CD1c-positive myeloid dendritic cell (primary cell): ENCODE measurements around the gene GSX2.
"Not testable (repeated sequence)": the region's sequence is repeated elsewhere in the genome, so short reads cannot be mapped to it uniquely, and the experiment has no call there.

Experiments used
- DNase-seq: peaks from one replicate; pipeline ENCODE4 v3.0.0-alpha.2; 2016; ENCODE audit errors: extremely low spot score

GSX2 gene

DNA sequence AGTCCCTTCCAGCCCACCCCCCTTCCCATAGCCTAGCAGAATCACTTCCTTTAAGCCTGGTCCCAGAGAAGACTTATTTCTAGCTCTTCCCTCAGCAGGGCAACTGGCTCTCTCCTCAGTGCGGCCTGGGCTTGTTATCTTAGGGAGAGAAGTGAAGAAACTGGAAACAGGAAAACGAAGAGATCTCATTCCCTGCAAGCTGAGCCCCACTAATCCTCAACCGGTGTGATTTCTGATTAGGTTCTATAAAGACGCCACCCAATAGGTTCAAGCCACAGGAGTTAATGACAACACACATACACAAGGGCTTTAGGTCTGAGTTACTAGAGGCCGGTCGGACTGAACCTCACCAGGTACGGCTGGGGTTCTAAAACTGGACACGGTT lies 3.2 kb downstream of the GSX2 start:
- DNase-seq = no peak

DNA sequence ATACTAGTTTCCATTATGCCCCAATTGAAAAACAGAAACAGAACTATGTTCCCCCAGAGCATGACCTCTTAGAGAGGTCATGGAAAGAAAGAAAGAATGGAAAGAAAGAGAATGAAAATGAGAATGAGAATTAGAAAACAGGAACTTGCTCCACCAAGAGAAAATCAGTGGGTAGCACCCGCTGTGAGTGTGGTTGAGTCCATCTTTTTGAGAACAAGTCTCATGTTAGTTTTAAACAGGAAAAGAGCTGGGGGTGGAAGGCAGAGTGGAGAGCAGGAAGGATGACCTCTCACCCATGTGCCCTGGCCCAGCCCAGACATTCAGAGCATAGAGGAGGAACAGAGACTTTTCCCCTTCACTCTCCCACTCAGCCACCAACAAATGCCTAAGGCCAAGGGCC lies 4.9 kb downstream of the GSX2 start:
- peak; percentile 77 for DNase-seq

DNA sequence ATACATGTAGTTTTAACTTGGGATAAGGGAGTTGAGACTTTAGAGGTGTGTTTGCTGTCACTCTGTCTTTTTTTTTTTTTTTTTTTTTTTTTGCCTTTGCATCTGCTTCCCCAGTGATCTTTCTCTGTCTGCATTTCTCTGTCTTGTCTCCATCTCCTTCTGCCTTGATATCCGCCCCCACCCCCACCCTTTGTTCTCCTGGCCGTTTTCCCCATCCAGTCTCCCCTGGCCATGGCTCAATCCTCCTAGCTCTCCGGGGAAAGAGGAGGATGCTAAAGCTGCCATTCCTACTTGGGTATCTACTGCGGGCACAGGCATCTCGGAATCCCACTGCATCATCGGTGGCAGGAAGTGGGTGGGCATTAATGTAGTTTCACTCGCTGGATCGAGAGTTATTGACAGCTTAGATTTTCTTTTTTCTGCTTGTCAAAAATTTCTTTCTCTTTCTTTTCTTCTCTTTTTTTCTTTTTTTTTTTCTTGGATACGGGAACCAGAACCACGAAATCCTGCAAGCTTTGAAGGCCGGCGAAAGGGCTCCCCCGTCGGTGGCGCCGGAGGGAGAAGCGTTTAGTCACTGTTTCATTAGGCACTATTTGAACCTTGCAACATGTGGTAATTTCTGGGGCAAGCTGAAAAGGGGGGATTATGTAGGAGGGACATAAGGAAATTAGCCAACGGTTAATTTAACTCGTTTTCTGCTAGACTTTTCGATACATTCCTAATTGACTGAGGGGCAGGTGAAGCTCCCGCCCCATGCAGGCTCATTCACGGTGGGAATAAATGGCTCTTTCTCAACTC lies 8.2 kb downstream of the GSX2 start:
- peak; percentile 23 for DNase-seq

DNA sequence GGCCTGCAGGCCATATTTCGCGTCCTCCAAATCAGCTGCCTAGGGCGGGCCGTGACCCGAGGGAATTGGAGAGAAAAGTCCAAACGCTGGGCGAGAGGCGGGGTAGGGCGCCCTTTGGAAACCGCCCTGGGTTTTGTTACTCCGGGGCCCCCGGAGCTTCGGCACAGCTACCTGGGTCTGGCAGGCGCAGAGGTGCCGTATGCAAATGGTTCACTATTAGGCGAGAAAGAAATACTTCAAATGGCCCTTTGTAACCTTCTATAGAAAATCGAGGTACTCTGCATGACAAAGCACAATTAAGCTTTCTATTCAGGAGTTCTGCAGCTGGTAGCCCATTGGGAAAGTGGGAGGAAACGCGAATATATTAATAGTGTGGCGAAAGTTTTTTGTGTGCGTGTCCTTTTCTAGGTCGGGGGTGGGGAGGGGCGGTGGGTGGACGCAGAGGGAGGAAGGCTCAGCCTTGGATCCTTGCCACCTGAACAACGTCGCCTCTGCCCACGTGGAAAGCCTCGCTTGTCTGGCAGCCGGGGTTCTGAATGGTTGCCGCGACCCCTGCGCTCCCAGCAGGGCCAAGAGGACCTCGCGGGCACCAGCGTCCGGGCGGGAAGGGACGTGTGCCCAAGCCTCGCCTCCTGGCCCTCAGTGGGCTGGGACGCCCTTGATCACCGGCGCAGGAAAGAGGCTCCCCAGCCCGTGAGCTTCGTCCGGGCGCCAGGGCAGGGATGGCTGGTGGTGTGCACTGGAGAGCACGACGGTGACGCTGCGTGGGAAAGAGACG lies 9.5 kb downstream of the GSX2 start:
- no peak for DNase-seq

DNA sequence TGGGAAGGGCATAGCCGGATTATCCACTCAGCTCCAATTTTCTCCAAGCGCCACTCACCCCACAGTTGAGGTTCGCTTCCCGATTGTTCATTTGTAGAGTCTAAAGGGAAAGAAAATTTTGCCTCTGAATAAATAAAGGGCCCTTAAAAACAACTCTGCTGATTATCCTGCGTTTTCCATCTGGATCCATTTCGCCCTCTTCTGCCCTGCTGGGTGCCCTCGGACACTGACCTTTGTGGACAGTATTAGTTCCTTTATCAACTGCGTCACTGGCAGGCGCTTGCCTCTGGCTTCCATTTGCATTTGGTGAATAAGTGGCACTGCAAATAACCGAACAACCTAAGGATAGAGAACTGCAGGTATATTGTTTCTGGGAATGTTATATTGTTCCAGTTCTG lies 10.1 kb downstream of the GSX2 start:
- no peak for DNase-seq

DNA sequence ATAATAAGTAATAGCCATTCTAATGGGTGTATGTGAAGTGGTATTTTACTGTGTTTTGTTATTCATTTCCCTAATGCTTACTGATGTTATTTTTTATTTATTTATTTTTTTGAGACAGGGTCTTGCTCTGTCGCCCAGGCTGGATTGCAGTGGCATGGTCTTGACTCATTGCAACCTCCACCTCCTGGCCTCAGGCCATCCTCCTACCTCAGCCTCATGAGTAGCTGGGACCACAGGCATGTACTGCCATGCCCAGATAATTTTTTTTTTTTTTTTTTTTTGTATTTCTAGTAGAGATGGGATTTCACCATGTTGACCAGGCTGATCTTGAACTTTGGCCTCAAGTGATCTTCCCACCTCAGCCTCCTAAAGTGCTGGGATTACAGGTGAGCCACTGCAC lies 13.2 kb downstream of the GSX2 start:
- DNase-seq = not testable (repeated sequence)

DNA sequence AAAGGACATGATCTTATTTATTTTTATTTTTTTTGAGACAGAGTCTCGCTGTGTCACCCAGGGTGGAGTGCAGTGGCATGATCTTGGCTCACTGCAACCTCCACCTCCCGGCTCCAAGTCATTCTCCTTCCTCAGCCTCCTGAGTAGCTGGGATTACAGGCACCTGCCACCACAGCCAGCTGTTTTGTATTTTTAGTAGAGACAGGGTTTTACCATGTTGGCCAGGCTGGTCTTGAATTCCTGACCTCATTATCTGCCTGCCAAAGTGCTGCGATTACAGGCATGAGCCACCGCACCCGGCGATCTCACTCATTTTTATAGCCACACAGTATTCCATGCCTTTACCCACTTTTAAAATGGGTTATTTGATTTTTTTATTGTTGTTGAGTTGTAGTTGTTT lies 16.3 kb downstream of the GSX2 start:
- DNase-seq = not testable (repeated sequence)

DNA sequence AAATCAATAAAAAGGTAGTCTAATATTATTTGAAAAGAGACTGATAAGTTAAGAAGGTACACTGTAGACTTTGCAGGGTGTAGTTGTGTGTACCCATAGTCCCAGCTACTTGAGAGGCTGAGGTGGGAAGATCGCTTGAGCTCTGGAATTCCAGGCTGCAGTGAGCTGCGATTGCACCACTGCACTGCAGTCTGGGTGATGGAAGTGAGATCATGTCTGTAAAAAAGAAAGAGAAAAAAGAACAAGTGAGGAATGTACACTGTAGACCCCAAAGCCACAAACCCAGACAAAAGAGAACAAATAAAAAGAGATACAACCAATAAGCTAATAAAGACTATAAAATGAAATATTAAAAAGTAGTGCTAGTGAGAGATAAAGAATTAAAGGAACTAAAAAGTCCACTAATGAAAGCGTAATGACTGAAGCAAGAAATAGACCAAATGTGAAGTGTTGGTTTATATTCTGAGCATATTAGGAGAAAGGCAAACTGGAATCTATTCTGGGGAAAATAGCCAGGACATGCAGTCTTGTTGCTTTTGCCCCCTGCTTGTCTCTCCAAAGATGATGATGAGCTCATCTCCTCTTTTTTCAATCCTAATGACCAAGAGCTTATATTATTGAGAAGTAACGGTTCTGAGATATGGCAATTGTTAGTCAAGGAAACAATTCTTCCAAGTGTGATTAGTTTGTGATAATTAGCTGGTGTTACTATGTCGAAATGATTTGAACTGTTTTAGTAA lies 19.1 kb downstream of the GSX2 start:
- no peak for DNase-seq

DNA sequence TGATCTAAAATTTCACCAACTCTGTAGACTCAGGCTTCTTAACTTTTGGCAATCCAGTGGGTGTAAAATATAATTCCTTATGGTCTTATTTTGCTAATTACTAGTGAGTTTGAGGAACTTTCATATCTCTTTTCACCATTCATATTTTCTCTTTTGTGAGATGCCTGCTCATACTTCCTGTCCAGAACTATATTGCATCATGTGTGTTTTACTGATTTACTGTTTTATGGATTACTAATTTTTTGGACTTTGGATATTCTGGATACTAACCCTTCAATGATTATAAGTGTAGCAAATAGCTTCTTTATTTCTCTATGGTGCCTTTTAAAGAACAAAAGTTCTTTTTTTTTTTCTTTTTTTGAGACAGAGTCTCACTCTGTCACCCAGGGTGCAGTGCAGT lies 20.6 kb downstream of the GSX2 start:
- DNase-seq = no peak

DNA sequence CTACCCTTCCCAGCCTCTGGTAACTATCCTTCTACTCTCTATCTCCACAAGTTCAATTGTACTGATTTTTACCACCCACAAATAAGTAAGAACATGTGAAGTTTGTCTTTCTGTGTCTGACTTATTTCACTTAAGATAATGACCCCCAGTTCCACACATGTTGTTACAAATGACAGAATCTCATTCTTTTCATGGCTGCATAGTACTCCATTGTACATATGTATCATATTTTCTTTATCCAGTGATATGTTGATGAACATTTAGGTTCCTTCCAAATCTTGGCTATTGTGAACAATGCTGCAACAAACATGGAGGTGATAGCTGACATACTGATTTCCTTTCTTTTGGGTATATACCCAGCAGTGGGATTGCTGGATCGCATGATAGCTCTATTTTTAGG lies 27.7 kb downstream of the GSX2 start:
- no peak for DNase-seq

DNA sequence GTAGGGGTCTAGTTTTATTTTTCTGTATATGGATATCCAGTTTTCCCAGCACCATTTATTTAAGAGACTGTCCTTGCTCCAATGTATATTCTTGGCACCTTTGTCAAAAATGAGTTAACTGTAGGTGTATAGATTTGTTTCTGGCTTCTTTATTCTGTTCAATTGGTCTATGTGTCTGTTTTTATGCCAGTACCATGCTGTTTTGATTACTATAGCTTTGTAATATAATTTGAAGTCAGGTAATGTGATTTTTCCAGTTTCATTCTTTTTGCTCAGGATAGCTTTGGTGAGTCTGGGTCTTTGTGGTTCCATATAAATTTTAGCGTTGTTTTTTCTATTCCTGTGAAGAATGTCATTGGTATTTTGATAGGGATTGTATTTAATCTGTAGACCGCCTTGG lies 28.7 kb downstream of the GSX2 start:
- not testable (repeated sequence) for DNase-seq

DNA sequence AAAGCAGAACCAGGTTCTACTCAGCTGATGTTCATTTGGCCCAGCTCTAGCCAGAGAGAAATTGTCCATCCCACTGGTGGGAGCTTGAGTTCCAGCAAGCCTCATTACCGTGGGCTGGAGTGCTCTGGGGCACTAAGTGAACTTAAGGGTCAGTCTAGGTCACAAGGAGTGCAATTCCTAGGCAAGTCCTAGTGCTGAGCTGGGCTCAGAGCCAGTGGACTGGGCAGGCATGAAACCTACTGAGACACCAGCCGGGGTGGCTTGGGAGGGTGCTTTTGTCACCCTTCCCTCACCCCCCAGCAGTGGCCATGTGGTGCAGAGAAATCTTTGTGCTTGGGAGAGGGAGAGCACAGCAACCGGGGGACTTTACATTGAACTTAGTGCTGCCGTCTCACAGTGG lies 39.4 kb downstream of the GSX2 start:
- DNase-seq = no peak

DNA sequence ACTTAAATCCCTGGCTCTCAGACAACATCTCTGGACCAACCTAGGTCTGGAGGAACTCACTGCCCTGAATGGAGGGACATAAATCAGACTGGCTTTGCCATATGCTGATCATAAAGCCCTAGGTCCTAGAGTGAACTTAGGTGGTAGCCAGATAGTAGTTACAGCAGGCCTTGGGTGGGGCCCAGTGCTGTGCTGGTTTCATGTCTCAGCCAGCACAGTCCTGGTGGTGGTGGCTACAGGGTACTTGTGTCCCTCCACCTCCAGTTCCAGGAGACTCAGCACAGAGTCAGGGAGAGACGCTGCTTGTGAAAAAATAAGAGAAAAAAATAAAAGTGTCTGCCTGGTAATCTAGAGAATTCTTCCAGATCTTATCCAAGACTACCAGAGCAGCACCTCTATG lies 40.3 kb downstream of the GSX2 start:
- DNase-seq = no peak

DNA sequence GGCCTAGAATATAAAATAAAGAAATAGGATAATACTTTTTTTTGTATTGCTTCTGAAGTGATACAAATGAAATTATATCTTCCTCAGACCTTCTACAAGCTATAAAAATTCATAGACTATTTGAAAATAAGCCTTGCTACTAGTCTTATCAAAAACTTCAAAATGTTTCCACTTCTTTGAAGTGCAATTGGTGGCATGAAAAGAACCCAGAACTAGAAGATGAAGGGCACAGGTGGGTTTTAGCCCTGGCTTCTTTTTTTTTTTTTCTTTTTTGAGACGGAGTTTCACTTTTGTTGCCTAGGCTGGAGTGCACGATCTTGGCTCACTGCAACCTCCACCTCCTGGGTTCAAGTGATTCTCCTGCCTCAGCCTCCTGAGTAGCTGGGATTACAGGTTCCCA lies 44.2 kb downstream of the GSX2 start:
- DNase-seq = no peak

DNA sequence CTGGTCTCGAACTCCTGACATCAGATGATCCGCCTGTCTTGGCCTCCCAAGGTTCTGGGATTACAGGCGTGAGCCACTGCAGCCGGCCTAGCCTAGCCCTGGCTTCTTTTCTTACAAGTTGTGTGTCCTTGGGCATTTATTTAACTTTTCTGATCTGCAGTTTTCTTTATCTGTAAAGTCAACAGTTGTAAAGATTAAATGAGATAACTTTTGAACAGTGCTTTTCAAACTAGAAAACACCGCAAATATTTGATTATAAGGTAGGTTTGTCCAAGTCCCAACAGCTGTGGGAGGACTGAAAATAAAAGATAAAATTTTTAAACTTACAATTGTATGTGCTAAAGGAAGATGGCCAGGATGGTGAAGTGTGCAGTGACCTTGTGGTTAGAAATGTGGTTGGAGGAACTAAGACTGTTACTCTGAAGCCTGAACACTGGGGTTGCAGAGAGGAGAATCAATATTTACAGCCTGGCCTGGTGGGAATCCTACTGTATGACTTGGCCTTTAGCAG lies 44.8 kb downstream of the GSX2 start:
- DNase-seq = no peak

DNA sequence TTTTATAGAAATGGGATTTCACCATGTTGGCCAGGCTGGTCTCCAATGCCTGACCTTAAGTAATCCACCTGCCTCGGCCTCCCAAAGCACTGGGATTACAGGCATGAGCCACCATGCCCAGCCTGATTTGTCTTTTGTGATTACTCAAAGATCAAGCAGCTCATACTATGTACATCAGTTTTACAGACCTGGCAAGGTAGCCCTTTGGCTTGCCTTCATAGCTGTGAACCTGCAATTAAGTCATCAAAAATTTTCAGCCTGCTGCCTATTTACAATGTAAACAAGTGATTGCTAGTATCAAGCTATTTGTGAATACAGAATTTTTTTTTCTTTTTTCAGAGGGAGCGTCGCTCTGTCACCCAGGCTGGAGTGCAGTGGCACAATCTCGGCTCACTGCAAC lies 46.2 kb downstream of the GSX2 start:
- no peak for DNase-seq

DNA sequence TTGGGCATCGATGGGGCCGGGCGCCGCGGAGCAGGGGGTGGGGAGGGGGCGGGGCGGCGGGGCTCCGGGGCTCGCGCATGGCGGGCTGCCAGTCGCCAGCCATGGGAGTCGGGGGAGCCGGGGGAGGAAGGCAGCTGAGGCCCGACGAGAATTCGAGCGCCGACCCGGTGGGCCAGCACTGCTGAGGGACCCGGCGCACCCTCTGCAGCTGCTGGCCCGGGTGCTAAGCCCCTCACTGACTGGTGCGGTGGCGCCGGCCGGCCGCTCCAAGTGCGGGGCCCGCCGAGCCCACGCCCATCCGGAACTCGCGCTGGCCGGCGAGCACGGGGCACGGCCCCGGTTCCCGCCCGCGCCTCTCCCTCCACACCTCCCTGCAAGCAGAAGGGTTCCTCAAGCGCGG lies 49.4 kb downstream of the GSX2 start:
- DNase-seq = no peak
